Measurements from ENCODE around the gene RNF10.
"Not testable (repeated sequence)": the region's sequence is repeated elsewhere in the genome, so short reads cannot be mapped to it uniquely, and the experiment has no call there.

Gene RNF10

DNA sequence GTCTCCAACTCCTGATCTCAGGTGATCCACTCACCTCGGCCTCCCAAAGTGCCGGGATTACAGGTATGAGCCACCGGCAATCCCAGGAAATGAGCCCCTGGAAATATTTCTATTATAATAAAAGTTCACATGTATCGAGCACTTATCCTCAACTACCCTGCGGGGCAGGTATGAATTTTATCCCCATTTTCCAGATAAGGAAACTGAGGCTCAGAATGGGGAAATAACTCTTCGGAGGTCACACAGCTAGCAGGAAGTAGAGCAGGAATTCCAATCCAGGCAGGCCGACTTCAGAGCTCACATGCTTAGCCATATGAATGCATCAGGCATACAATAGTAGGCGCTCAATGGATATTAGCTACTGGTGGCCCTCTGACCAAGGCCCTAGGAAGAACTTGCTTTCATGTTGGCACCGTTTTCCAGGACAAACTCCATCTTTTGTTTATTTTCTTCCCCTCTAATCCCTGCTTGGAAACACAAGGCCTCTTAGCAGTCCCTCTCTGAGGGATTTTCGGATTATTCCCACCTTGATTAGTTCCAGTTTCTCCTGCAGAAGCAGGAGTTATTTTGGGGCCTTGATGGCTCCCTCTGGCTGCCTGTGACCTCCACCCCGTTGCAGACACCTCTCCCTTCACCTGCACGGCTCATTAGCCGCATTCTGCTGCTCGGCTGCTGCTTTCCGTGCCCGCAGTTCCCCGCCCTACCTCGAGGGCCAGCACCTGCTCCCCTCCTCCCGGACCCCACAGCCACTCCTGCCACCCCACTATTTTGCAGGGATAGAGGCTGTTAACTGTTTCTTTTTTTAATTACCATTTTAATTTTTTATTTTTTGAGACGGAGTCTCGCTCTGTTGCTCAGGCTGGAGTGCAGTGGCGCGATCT, 65.8 kb downstream of the RNF10 start:
- no peak overlapping the region for H2AFZ ChIP-seq (ENCODE audit: low read length)
- H3K79me2 ChIP-seq (ENCODE audit: insufficient read depth, low read length), result no peaks in the 10 kb centered on the region
- no peaks in the 10 kb centered on the region for H3K9me2 ChIP-seq (replicated peaks; ENCODE audit: low read depth, low read length)
- TF ChIP-seq CTCF (conservative IDR thresholded peaks at IDR 0.05; ENCODE audit: low read length) (no peak), EZH2phosphoT487 (IDR thresholded peaks at IDR 0.05; ENCODE audit: borderline replicate concordance) (no peak)
- no peaks in the 10 kb centered on the region for H3K27me3 ChIP-seq (ENCODE audit: insufficient read depth, low read length, poor library complexity, severe bottlenecking)
- H3F3A ChIP-seq (ENCODE audit: low read depth), result no peaks in the 10 kb centered on the region
- H3K4me3 ChIP-seq (ENCODE audit: low read length, poor library complexity, severe bottlenecking), result no peak overlapping the region
- no peaks in the 10 kb centered on the region for H3K9me3 ChIP-seq (ENCODE audit: insufficient read depth, low read depth, low read length)
- no peaks in the 10 kb centered on the region for H3K36me3 ChIP-seq (ENCODE audit: insufficient read depth, low read length)
- H3K9ac ChIP-seq (ENCODE audit: low read depth, low read length, poor library complexity, severe bottlenecking), result no peak overlapping the region
- H4K20me1 ChIP-seq (ENCODE audit: insufficient read depth, low read length, poor library complexity, severe bottlenecking), result no peaks in the 10 kb centered on the region
- H3K4me1 ChIP-seq (ENCODE audit: insufficient read depth, low read length, poor library complexity, severe bottlenecking), result no peaks in the 10 kb centered on the region
- H3K4me2 ChIP-seq (ENCODE audit: low read depth, low read length, poor library complexity, severe bottlenecking), result no peak overlapping the region

DNA sequence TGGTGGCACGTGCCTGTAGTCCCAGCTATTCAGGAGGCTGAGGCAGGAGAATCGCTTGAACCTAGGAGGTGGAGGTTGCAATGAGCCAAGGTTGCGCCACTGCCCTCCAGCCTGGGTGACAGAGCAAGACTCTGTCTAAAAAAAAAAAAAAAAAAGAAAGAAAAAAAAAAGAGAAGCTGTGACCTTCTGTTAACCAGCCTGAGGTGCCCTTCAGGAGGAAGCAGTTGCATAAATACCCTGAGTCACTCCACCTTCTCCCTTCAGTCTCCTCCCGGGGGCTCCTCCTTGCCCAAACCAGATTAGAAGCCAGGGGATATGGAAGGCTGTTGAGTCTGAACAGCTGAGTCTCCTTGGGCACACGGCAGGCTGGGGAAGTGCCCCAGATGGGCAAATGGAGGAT, 68.3 kb downstream of the RNF10 start:
- H3K4me3 ChIP-seq (ENCODE audit: low read length, poor library complexity, severe bottlenecking); H3K27me3 ChIP-seq (ENCODE audit: insufficient read depth, low read length, poor library complexity, severe bottlenecking); H3K9me2 ChIP-seq (replicated peaks; ENCODE audit: low read depth, low read length); H3K4me2 ChIP-seq (ENCODE audit: low read depth, low read length, poor library complexity, severe bottlenecking); H3K9me3 ChIP-seq (ENCODE audit: insufficient read depth, low read depth, low read length); H2AFZ ChIP-seq (ENCODE audit: low read length); H3K4me1 ChIP-seq (ENCODE audit: insufficient read depth, low read length, poor library complexity, severe bottlenecking); H3K9ac ChIP-seq (ENCODE audit: low read depth, low read length, poor library complexity, severe bottlenecking); H3K79me2 ChIP-seq (ENCODE audit: insufficient read depth, low read length); H3K36me3 ChIP-seq (ENCODE audit: insufficient read depth, low read length); H4K20me1 ChIP-seq (ENCODE audit: insufficient read depth, low read length, poor library complexity, severe bottlenecking); H3F3A ChIP-seq (ENCODE audit: low read depth): not testable (repeated sequence)

GRCh38 chr12:120610560-120610959, 76.4 kb downstream of the RNF10 start:
- H3K9me3 ChIP-seq (ENCODE audit: insufficient read depth, low read depth, low read length), result no peaks in the 10 kb centered on the region
- no peaks in the 10 kb centered on the region for H3K4me1 ChIP-seq (ENCODE audit: insufficient read depth, low read length, poor library complexity, severe bottlenecking)
- no peaks in the 10 kb centered on the region for H3F3A ChIP-seq (ENCODE audit: low read depth)
- H3K9me2 ChIP-seq (replicated peaks; ENCODE audit: low read depth, low read length), result no peaks in the 10 kb centered on the region
- no peak overlapping the region for H3K9ac ChIP-seq (ENCODE audit: low read depth, low read length, poor library complexity, severe bottlenecking)
- TF ChIP-seq EZH2phosphoT487 (IDR thresholded peaks at IDR 0.05; ENCODE audit: borderline replicate concordance), result no peak
- no peak for TF ChIP-seq CTCF (conservative IDR thresholded peaks at IDR 0.05; ENCODE audit: low read length)
- no peak overlapping the region for H3K4me2 ChIP-seq (ENCODE audit: low read depth, low read length, poor library complexity, severe bottlenecking)
- H3K36me3 ChIP-seq (ENCODE audit: insufficient read depth, low read length), result no peaks in the 10 kb centered on the region
- no peak overlapping the region for H3K4me3 ChIP-seq (ENCODE audit: low read length, poor library complexity, severe bottlenecking)
- H2AFZ ChIP-seq (ENCODE audit: low read length), result no peak overlapping the region
- H4K20me1 ChIP-seq (ENCODE audit: insufficient read depth, low read length, poor library complexity, severe bottlenecking), result no peaks in the 10 kb centered on the region
- no peaks in the 10 kb centered on the region for H3K27me3 ChIP-seq (ENCODE audit: insufficient read depth, low read length, poor library complexity, severe bottlenecking)
- no peaks in the 10 kb centered on the region for H3K79me2 ChIP-seq (ENCODE audit: insufficient read depth, low read length)

GRCh38 chr12:120611534-120611933, 77.4 kb downstream of the RNF10 start:
- H4K20me1 ChIP-seq (ENCODE audit: insufficient read depth, low read length, poor library complexity, severe bottlenecking); H3K9ac ChIP-seq (ENCODE audit: low read depth, low read length, poor library complexity, severe bottlenecking); H3K4me1 ChIP-seq (ENCODE audit: insufficient read depth, low read length, poor library complexity, severe bottlenecking); H2AFZ ChIP-seq (ENCODE audit: low read length); H3K36me3 ChIP-seq (ENCODE audit: insufficient read depth, low read length); H3K27me3 ChIP-seq (ENCODE audit: insufficient read depth, low read length, poor library complexity, severe bottlenecking); H3F3A ChIP-seq (ENCODE audit: low read depth); H3K4me3 ChIP-seq (ENCODE audit: low read length, poor library complexity, severe bottlenecking); H3K4me2 ChIP-seq (ENCODE audit: low read depth, low read length, poor library complexity, severe bottlenecking); H3K79me2 ChIP-seq (ENCODE audit: insufficient read depth, low read length); H3K9me3 ChIP-seq (ENCODE audit: insufficient read depth, low read depth, low read length); H3K9me2 ChIP-seq (replicated peaks; ENCODE audit: low read depth, low read length): not testable (repeated sequence)

All from Loucy (cell line).